Activated CD4-positive, alpha-beta memory T cell treated with anti-CD3 and anti-CD28 coated beads for 36 hours (primary cell): ENCODE data around the gene PDX1. TPM values are rescaled to one million over a fixed set of nuclear protein-coding genes. Genes with fewer than 3 reads are reported as not detected.

ENCODE experiments used
- CTCF ChIA-PET: fragments of 350-600 bp; sonication (Branson Sonifier 250); formaldehyde crosslinking; loops from one replicate; lab custom pipeline; 2021; ENCODE audit warnings: antibody characterized with exemption, inconsistent platforms; lab: Charles Lee
- POLR2A ChIA-PET: fragments of 350-600 bp; sonication (Branson Sonifier 250); formaldehyde crosslinking; loops from one replicate; lab custom pipeline; 2021; ENCODE audit warnings: antibody characterized with exemption; lab: Charles Lee
- DNase-seq: peaks from one replicate; pipeline ENCODE4 v3.0.0-alpha.2; 2020
- H3K27ac Mint-ChIP-seq: one replicate; pipeline ENCODE4 v1.8.0; 2021; ENCODE audit warnings: mixed read lengths
- H3K27me3 Mint-ChIP-seq: one replicate; pipeline ENCODE4 v1.8.0; 2021; ENCODE audit warnings: mixed read lengths
- H3K36me3 Mint-ChIP-seq: one replicate; pipeline ENCODE4 v1.8.0; 2021; ENCODE audit warnings: mixed read lengths
- H3K4me1 Mint-ChIP-seq: one replicate; pipeline ENCODE4 v1.8.0; 2021; ENCODE audit warnings: low read depth, mixed read lengths
- H3K4me3 Mint-ChIP-seq: one replicate; pipeline ENCODE4 v1.8.0; 2021; ENCODE audit warnings: mild to moderate bottlenecking, mixed read lengths
- H3K9me3 Mint-ChIP-seq: one replicate; pipeline ENCODE4 v1.8.0; 2021; ENCODE audit warnings: mixed read lengths
- intact Hi-C: fragments of 100-400 bp; cut with micrococcal nuclease; formaldehyde crosslinking; loops from one replicate; pipeline ENCODE4 v1.15.1; 2023
- total RNA-seq, 2 experiments: library from RNA; stranded (reverse); gene quantifications; one replicate each; pipeline ENCODE4 v1.2.3, GENCODE V29; 2021

PDX1 gene
- total RNA-seq, 2 experiments from 2014 or later = not detected

- CTCF ChIA-PET = interaction anchor here (0.7 to 1.9 kb wide), 2 partner anchors 10 to 30 kb away, joined by 3 to 7 read pairs; no protein-coding TSS in a partner anchor
- DNase-seq = no peak
- Mint-ChIP-seq H3K36me3 (no peaks in the 10 kb centered on the region), H3K9me3 (peaks cover 15% of the 10 kb centered on the region), H3K4me3 (no peak overlapping the region), H3K27ac (no peak overlapping the region), H3K4me1 (no peaks in the 10 kb centered on the region), H3K27me3 (peaks cover 10% of the 10 kb centered on the region)
- POLR2A ChIA-PET = no interaction called here
- intact Hi-C loops = no loop called here
Measured at GRCh38 chr13:27942972-27943371, 23.2 kb downstream of the PDX1 start.

- Mint-ChIP-seq H3K27ac (no peak overlapping the region), H3K4me1 (peaks cover 10% of the 10 kb centered on the region), H3K27me3 (peaks cover 54% of the 10 kb centered on the region), H3K9me3 (peaks cover 4% of the 10 kb centered on the region), H3K4me3 (no peak overlapping the region), H3K36me3 (no peaks in the 10 kb centered on the region)
- intact Hi-C loops = loop anchor here (1.0 to 10.0 kb wide), 2 partner anchors 123 to 578 kb away; no protein-coding TSS in a partner anchor
- no peak for DNase-seq
- ChIA-PET POLR2A (no interaction called here), CTCF (interaction anchor here (0.6 to 6.8 kb wide), 26 partner anchors 9 to 591 kb away, joined by 3 to 152 read pairs (median 6); partner anchors contain the start of gene PDX1)
Measured at GRCh38 chr13:27952876-27953675, 33.3 kb downstream of the PDX1 start.

GRCh38 chr13:27953676-27954405 lies 34.0 kb downstream of the PDX1 start:
- POLR2A ChIA-PET = no interaction called here
- peaks cover 4% of the 10 kb centered on the region for H3K9me3 Mint-ChIP-seq
- no peak overlapping the region for H3K27ac Mint-ChIP-seq
- peak overlapping the region; percentile 58 for H3K4me3 Mint-ChIP-seq
- CTCF ChIA-PET = interaction anchor here (0.6 to 6.8 kb wide), 31 partner anchors 8 to 591 kb away, joined by 3 to 152 read pairs (median 5); partner anchors contain the start of gene PDX1
- peak; percentile 75 for DNase-seq
- H3K4me1 Mint-ChIP-seq = peaks cover 10% of the 10 kb centered on the region
- H3K27me3 Mint-ChIP-seq = peaks cover 57% of the 10 kb centered on the region
- intact Hi-C loops = loop anchor here (1.0 to 10.0 kb wide), 4 partner anchors 25 to 579 kb away; no protein-coding TSS in a partner anchor
- H3K36me3 Mint-ChIP-seq = no peaks in the 10 kb centered on the region

DNA sequence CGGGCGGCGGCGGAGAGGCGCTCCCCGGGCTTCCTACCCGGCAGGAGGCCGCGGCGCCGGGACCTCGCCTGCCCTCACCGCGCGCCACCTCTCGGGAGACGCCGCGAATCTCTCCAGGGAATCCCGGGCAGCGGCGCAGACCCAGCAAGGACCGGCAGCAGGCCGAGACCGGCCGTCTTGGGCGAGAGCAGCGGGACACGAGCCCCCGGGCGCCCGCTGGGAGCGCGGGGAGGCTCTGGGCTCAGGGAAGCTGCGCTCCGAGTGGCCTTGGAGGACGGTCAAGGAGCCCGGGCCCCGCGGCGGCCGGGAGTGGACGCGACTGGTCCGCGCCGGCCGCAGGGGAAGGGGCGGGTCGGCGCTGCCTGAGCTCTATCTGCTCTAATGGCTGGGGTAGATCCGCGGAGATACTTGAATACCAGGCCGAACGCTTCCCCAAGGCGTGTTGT lies 34.6 kb downstream of the PDX1 start:
- Mint-ChIP-seq H3K4me3 (peak overlapping the region; percentile 58), H3K36me3 (no peaks in the 10 kb centered on the region), H3K4me1 (peaks cover 10% of the 10 kb centered on the region), H3K9me3 (peaks cover 4% of the 10 kb centered on the region), H3K27ac (no peak overlapping the region), H3K27me3 (peaks cover 60% of the 10 kb centered on the region)
- no peak for DNase-seq
- POLR2A ChIA-PET = no interaction called here
- CTCF ChIA-PET = interaction anchor here (0.6 to 6.8 kb wide), 26 partner anchors 9 to 592 kb away, joined by 3 to 152 read pairs (median 5); partner anchors contain the start of gene PDX1
- intact Hi-C loops = loop anchor here (2.0 to 10.0 kb wide), 3 partner anchors 26 to 580 kb away; no protein-coding TSS in a partner anchor

GRCh38 chr13:27955014-27955591 lies 35.3 kb downstream of the PDX1 start:
- Mint-ChIP-seq H3K36me3 (no peaks in the 10 kb centered on the region), H3K4me1 (peaks cover 13% of the 10 kb centered on the region), H3K27me3 (peaks cover 61% of the 10 kb centered on the region), H3K4me3 (no peak overlapping the region), H3K27ac (no peak overlapping the region), H3K9me3 (peaks cover under 1% of the 10 kb centered on the region)
- no peak for DNase-seq
- intact Hi-C loops = loop anchor here (2.0 to 10.0 kb wide), 3 partner anchors 26 to 580 kb away; no protein-coding TSS in a partner anchor
- POLR2A ChIA-PET = no interaction called here
- CTCF ChIA-PET = interaction anchor here (1.0 to 6.8 kb wide), 14 partner anchors 9 to 593 kb away, joined by 3 to 152 read pairs (median 6); partner anchors contain the start of gene PDX1

DNA sequence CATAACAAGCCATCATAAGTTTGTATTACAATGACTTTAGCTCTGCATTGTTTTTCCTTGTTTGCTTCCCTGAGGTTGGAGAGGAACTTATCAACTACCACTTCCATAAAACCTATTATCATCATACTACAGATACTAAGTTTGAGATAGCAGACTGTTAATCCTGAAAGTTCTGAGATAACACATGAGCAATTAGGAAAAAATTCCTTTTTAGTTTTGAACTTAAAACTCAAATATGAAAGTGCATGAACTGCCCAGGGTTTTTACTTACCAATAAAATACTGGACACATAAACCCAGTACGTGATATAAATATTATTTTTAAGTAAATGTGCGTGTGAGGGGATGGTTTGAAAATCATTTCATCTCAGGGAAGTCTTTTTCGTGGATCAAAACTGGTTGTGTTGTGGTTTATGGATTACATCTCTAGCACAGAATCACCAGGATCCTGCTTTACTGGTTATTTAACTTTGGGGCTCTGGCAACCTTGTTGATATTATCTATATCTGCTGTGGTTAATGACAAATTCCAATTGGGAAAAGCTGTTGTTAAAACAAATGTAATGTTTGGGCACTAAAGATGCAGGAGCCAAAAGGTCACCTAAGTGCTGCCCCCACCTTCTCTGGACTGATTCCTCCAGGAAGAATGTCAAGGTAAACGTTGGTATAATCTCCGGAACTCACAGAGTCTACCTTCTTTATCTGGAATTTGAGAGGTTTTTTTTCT lies 36.9 kb downstream of the PDX1 start:
- ChIA-PET CTCF (interaction anchor here (0.6 to 6.8 kb wide), 5 partner anchors 19 to 782 kb away, joined by 3 to 152 read pairs (median 3); no protein-coding TSS in a partner anchor), POLR2A (no interaction called here)
- Mint-ChIP-seq H3K4me3 (no peak overlapping the region), H3K27me3 (peaks cover 62% of the 10 kb centered on the region), H3K36me3 (no peaks in the 10 kb centered on the region), H3K4me1 (peaks cover 21% of the 10 kb centered on the region), H3K27ac (no peak overlapping the region), H3K9me3 (no peaks in the 10 kb centered on the region)
- DNase-seq = no peak
- intact Hi-C loops = loop anchor here (10.0 kb wide), 1 partner anchor 582 kb away; no protein-coding TSS in a partner anchor

- intact Hi-C loops = loop anchor here (10.0 kb wide), 1 partner anchor 585 kb away; no protein-coding TSS in a partner anchor
- peaks cover 11% of the 10 kb centered on the region for H3K4me1 Mint-ChIP-seq
- H3K27me3 Mint-ChIP-seq = peaks cover 61% of the 10 kb centered on the region
- POLR2A ChIA-PET = no interaction called here
- no peaks in the 10 kb centered on the region for H3K9me3 Mint-ChIP-seq
- CTCF ChIA-PET = interaction anchor here (1.1 to 2.8 kb wide), 5 partner anchors 24 to 133 kb away, joined by 3 to 21 read pairs (median 5); no protein-coding TSS in a partner anchor
- no peak for DNase-seq
- peak overlapping the region; percentile 8 for H3K4me3 Mint-ChIP-seq
- no peaks in the 10 kb centered on the region for H3K36me3 Mint-ChIP-seq
- no peak overlapping the region for H3K27ac Mint-ChIP-seq
Measured at GRCh38 chr13:27959976-27960361, 40.2 kb downstream of the PDX1 start.

DNA sequence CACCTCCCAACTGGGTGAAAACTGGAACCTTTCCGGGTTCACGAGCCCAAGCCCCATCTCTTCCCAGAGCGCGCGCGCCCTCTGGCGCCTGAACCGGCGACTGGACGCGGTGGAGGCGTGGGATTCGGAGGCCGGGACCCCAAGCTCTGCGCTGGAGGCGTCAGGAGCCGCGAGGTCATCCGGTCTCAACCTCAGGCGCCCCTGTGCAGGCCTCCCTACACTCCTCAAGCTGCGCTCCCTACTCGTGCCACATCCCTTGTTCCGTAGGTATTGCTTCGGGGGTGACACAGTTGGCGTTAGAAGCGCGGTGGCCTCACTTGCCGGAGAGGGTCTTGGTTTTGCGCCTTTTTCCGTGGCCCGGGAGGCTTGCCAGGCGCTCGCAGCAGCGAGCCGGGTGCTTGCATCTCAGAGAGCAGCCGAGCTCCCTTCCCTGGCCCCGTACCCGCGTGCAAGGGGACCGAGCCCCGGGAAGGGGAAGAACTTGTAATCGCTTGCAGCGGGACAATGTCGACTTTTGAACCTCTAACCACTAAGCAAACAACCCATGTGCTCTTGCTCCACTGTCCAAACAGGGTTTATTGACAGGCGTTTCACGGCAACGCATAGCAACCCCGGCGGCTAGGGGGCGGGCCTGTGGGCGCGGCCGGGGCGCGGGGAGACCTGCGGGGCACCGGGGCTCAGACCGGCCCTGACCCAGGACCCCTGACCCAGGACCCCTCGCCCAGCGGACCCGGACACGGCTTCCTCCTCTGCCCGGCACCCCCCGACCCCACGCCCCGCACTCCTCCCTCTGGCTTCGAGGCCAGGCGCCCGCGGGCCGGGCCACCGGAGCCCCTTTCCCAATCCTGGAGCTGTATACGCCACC lies 40.8 kb downstream of the PDX1 start:
- peaks cover 11% of the 10 kb centered on the region for H3K4me1 Mint-ChIP-seq
- POLR2A ChIA-PET = no interaction called here
- peak; percentile 61 for DNase-seq
- H3K27ac Mint-ChIP-seq = no peak overlapping the region
- no peaks in the 10 kb centered on the region for H3K36me3 Mint-ChIP-seq
- peaks cover 61% of the 10 kb centered on the region for H3K27me3 Mint-ChIP-seq
- H3K9me3 Mint-ChIP-seq = no peaks in the 10 kb centered on the region
- CTCF ChIA-PET = interaction anchor here (1.1 to 2.8 kb wide), 6 partner anchors 24 to 134 kb away, joined by 3 to 21 read pairs (median 5); no protein-coding TSS in a partner anchor
- intact Hi-C loops = no loop called here
- peak overlapping the region; percentile 8 for H3K4me3 Mint-ChIP-seq

DNA sequence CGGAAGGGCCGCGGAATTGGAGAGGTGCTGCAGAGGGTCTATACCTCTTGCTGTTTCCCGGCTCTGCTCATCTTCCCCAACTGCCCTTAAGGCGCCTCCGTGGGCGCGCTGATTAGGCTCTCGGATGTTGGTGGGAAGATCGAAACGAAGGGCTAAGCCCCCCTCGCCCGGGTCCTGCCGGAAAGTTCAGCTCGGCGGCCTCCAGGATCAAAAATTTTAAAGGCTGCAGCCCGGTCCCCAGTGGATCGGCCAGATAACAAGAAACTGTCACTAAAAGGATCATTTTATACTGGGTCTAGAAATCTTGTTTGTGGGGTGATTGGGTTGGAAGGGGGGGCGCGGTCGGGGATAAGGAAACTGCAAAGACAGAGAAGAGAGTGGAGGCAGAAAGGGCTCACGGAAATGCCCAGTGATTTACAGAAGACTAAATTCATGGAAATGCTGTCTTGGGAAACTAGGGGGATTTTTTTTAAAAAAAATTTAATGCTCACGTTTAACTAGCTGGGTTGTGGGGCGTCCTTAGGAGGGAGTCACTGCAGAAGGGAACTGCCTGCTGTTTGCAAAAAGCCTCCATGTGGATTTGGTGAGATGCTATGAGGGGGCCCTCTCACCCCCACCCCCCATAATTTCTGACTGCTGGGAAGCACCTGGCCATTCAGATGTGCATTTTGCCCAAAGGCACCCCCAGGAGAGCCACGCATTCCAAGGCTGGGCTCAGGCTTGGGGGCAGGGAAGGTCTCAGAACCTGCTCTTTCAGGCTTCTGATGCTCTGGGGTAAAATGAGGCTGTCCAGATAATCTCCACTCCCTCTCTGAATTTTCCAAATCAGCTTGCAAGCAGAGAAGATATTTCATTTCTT lies 41.7 kb downstream of the PDX1 start:
- no peak overlapping the region for H3K4me3 Mint-ChIP-seq
- peaks cover 14% of the 10 kb centered on the region for H3K4me1 Mint-ChIP-seq
- no peak for DNase-seq
- POLR2A ChIA-PET = no interaction called here
- H3K27me3 Mint-ChIP-seq = peaks cover 64% of the 10 kb centered on the region
- H3K27ac Mint-ChIP-seq = no peak overlapping the region
- intact Hi-C loops = no loop called here
- CTCF ChIA-PET = interaction anchor here (1.0 to 2.8 kb wide), 7 partner anchors 8 to 135 kb away, joined by 3 to 21 read pairs (median 4); no protein-coding TSS in a partner anchor
- H3K36me3 Mint-ChIP-seq = no peaks in the 10 kb centered on the region
- no peaks in the 10 kb centered on the region for H3K9me3 Mint-ChIP-seq
